ENCODE results near the gene HOXA7.

Gene HOXA7

GRCh38 chr7:27158436-27159265, 2.2 kb upstream of the HOXA7 start:
- Histone ChIP-seq H3K27me3 (replicated peaks; ENCODE audit: control insufficient read depth, insufficient read depth, low read length) (peaks cover 2% of the 10 kb centered on the region), H3K36me3 (ENCODE audit: control insufficient read depth, insufficient read depth, low read length) (no peaks in the 10 kb centered on the region), H3K4me3 (replicated peaks; ENCODE audit: low read depth, low read length) (no peak overlapping the region)
- no peak for DNase-seq (ENCODE audit: extremely low read depth, insufficient read length)
- no peak for TF ChIP-seq CTCF (IDR thresholded peaks at IDR 0.05; ENCODE audit: insufficient read depth, low read length, poor library complexity, severe bottlenecking)

- no peak for DNase-seq (ENCODE audit: extremely low read depth, insufficient read length)
- Histone ChIP-seq H3K36me3 (ENCODE audit: control insufficient read depth, insufficient read depth, low read length) (no peaks in the 10 kb centered on the region), H3K27me3 (replicated peaks; ENCODE audit: control insufficient read depth, insufficient read depth, low read length) (peaks cover 2% of the 10 kb centered on the region), H3K4me3 (replicated peaks; ENCODE audit: low read depth, low read length) (no peak overlapping the region)
- no peak for TF ChIP-seq CTCF (IDR thresholded peaks at IDR 0.05; ENCODE audit: insufficient read depth, low read length, poor library complexity, severe bottlenecking)
These were observed 1.4 kb upstream of the HOXA7 start for GRCh38 chr7:27157702-27158431.

- Histone ChIP-seq H3K36me3 (ENCODE audit: control insufficient read depth, insufficient read depth, low read length) (no peaks in the 10 kb centered on the region), H3K27me3 (replicated peaks; ENCODE audit: control insufficient read depth, insufficient read depth, low read length) (peaks cover 2% of the 10 kb centered on the region), H3K4me3 (replicated peaks; ENCODE audit: low read depth, low read length) (no peak overlapping the region; the same call in 1 of the 2 replicates)
- TF ChIP-seq CTCF (IDR thresholded peaks at IDR 0.05; ENCODE audit: insufficient read depth, low read length, poor library complexity, severe bottlenecking) = no peak
- no peak for DNase-seq (ENCODE audit: extremely low read depth, insufficient read length)
These were observed 634 bp upstream of the HOXA7 start for GRCh38 chr7:27156916-27157701.

- H3K27me3 ChIP-seq (replicated peaks; ENCODE audit: control insufficient read depth, insufficient read depth, low read length) = peaks cover 2% of the 10 kb centered on the region
These were observed 513 bp downstream of the HOXA7 start for GRCh38 chr7:27155816-27156507.

More at GRCh38 chr7:27155816-27156507, 513 bp downstream of the HOXA7 start:
- no peak for TF ChIP-seq CTCF (IDR thresholded peaks at IDR 0.05; ENCODE audit: insufficient read depth, low read length, poor library complexity, severe bottlenecking)
- Histone ChIP-seq H3K36me3 (ENCODE audit: control insufficient read depth, insufficient read depth, low read length) (no peaks in the 10 kb centered on the region), H3K4me3 (replicated peaks; ENCODE audit: low read depth, low read length) (peak overlapping the region; percentile 45)
- no peak for DNase-seq (ENCODE audit: extremely low read depth, insufficient read length)
